SK-N-SH treated with all-trans-retinoic acid at 6 μM for 48 hours (cell line): ENCODE data around the gene C11orf91.

Experiments used
- ATAC-seq: fragments of 200-7000 bp; cut with Tn5 transposase; 3 replicates; pipeline ENCODE4 v1.9.1; 2020; ENCODE audit warnings: mild to moderate bottlenecking, moderate library complexity
- ARNTL ChIP-seq: fragments of 450-650 bp; formaldehyde crosslinking; IDR thresholded peaks from 2 replicates; pipeline ENCODE4 v1.5.0; 2020; ENCODE audit warnings: low read depth, mild to moderate bottlenecking, moderate library complexity, borderline replicate concordance
- BACH2 ChIP-seq: fragments of 250-450 bp; sonication (Bioruptor Pico); IDR thresholded peaks from 2 replicates; pipeline ENCODE4 v1.9.0; 2021; ENCODE audit warnings: mild to moderate bottlenecking, borderline replicate concordance
- CREB5 ChIP-seq: fragments of 250-450 bp; sonication (Bioruptor Pico); IDR thresholded peaks from 2 replicates; pipeline ENCODE4 v1.5.1; 2020; ENCODE audit warnings: low read depth, mild to moderate bottlenecking, moderate library complexity
- CSRNP3 ChIP-seq: fragments of 250-450 bp; sonication (Bioruptor Pico); IDR thresholded peaks from 2 replicates; pipeline ENCODE4 v1.5.1; 2021; ENCODE audit warnings: mild to moderate bottlenecking, moderate library complexity
- ESRRG ChIP-seq: fragments of 250-450 bp; sonication (Bioruptor Pico); IDR thresholded peaks from 2 replicates; pipeline ENCODE4 v1.6.1; 2021; ENCODE audit warnings: mild to moderate bottlenecking
- GLIS3 ChIP-seq: fragments of 250-450 bp; sonication (Bioruptor Pico); IDR thresholded peaks from 2 replicates; pipeline ENCODE4 v1.5.0; 2020; ENCODE audit warnings: mild to moderate bottlenecking, moderate library complexity
- ISL1 ChIP-seq: fragments of 250-450 bp; sonication (Bioruptor Pico); IDR thresholded peaks from 2 replicates; pipeline ENCODE4 v2.1.2; 2022; ENCODE audit warnings: mild to moderate bottlenecking, moderate library complexity
- OSR1 ChIP-seq: fragments of 250-450 bp; sonication (Bioruptor Pico); IDR thresholded peaks from 2 replicates; pipeline ENCODE4 v1.8.0; 2022; ENCODE audit warnings: moderate library complexity, mild to moderate bottlenecking, inconsistent platforms
- PATZ1 ChIP-seq: fragments of 250-450 bp; sonication (Bioruptor Pico); IDR thresholded peaks from 2 replicates; pipeline ENCODE4 v1.8.0; 2020; ENCODE audit warnings: mild to moderate bottlenecking, moderate library complexity, borderline replicate concordance
- PPARA ChIP-seq: fragments of 250-450 bp; sonication (Bioruptor Pico); IDR thresholded peaks from 2 replicates; pipeline ENCODE4 v1.5.0; 2020; ENCODE audit warnings: mild to moderate bottlenecking, borderline replicate concordance
- RARB ChIP-seq: fragments of 250-450 bp; sonication (Bioruptor Pico); IDR thresholded peaks from 2 replicates; pipeline ENCODE4 v1.8.0; 2021; ENCODE audit warnings: mild to moderate bottlenecking, moderate library complexity
- SNAI2 ChIP-seq: fragments of 250-450 bp; sonication (Bioruptor Pico); IDR thresholded peaks from 2 replicates; pipeline ENCODE4 v1.5.0; 2020; ENCODE audit warnings: mild to moderate bottlenecking, moderate library complexity
- TCF4 ChIP-seq: fragments of 250-450 bp; sonication (Bioruptor Pico); IDR thresholded peaks from 2 replicates; pipeline ENCODE4 v1.8.0; 2021; ENCODE audit warnings: mild to moderate bottlenecking, moderate library complexity, borderline replicate concordance
- TOX ChIP-seq: fragments of 250-450 bp; sonication (Bioruptor Pico); IDR thresholded peaks from 2 replicates; pipeline ENCODE4 v1.8.0; 2021; ENCODE audit warnings: mild to moderate bottlenecking, moderate library complexity, borderline replicate concordance
- TSHZ2 ChIP-seq: fragments of 250-450 bp; sonication (Bioruptor Pico); IDR thresholded peaks from 2 replicates; pipeline ENCODE4 v1.5.0; 2020; ENCODE audit warnings: mild to moderate bottlenecking, moderate library complexity
- ZC3H10 ChIP-seq: fragments of 250-450 bp; sonication (Bioruptor Pico); IDR thresholded peaks from 2 replicates; pipeline ENCODE4 v1.5.1; 2021; ENCODE audit warnings: mild to moderate bottlenecking, moderate library complexity
- ZFP3 ChIP-seq: fragments of 250-450 bp; sonication (Bioruptor Pico); IDR thresholded peaks from 2 replicates; pipeline ENCODE4 v1.5.0; 2020; ENCODE audit warnings: mild to moderate bottlenecking, moderate library complexity
- ZFP30 ChIP-seq: fragments of 450-650 bp; formaldehyde crosslinking; IDR thresholded peaks from 2 replicates; pipeline ENCODE4 v1.5.0; 2022; ENCODE audit warnings: mild to moderate bottlenecking, moderate library complexity
- ZNF565 ChIP-seq: fragments of 450-650 bp; formaldehyde crosslinking; conservative IDR thresholded peaks from 2 replicates; pipeline ENCODE4 v1.5.0; 2020; ENCODE audit warnings: low read depth, mild to moderate bottlenecking, moderate library complexity
- ZNF70 ChIP-seq: fragments of 450-650 bp; formaldehyde crosslinking; IDR thresholded peaks from 2 replicates; pipeline ENCODE4 v1.5.0; 2020; ENCODE audit warnings: mild to moderate bottlenecking, moderate library complexity
- ZNF8 ChIP-seq: fragments of 450-650 bp; formaldehyde crosslinking; IDR thresholded peaks from 2 replicates; pipeline ENCODE4 v1.5.0; 2020; ENCODE audit warnings: mild to moderate bottlenecking, moderate library complexity

The C11orf91 gene

GRCh38 chr11:33742249-33742851 is 41.7 kb upstream of the C11orf91 start (continued):
- TF ChIP-seq PATZ1 (CRISPR knock-in tag) (no peak), RARB (CRISPR knock-in tag) (no peak)

- ATAC-seq = no peak
- TF ChIP-seq ZNF70 (CRISPR knock-in tag) (no peak), CSRNP3 (CRISPR knock-in tag) (no peak), CREB5 (CRISPR knock-in tag) (no peak), RARB (CRISPR knock-in tag) (no peak), GLIS3 (no peak), ARNTL (no peak), SNAI2 (CRISPR knock-in tag) (no peak)
- TF ChIP-seq, all 23 proteins: peak for 0
These were observed 41.2 kb upstream of the C11orf91 start for GRCh38 chr11:33741806-33742205.

GRCh38 chr11:33737362-33737821 is 36.8 kb upstream of the C11orf91 start:
- no peak for ATAC-seq
- TF ChIP-seq TOX (CRISPR knock-in tag) (no peak), ARNTL (no peak), TCF4 (CRISPR knock-in tag) (no peak), TSHZ2 (no peak), BACH2 (CRISPR knock-in tag) (no peak), ESRRG (CRISPR knock-in tag) (no peak), ZC3H10 (CRISPR knock-in tag) (no peak), SNAI2 (CRISPR knock-in tag) (no peak), PPARA (CRISPR knock-in tag) (no peak), ZFP30 (no peak), OSR1 (CRISPR knock-in tag) (no peak), ZFP3 (no peak), ISL1 (CRISPR knock-in tag) (no peak), CREB5 (CRISPR knock-in tag) (no peak), ZNF565 (CRISPR knock-in tag) (no peak), ZNF8 (CRISPR knock-in tag) (no peak), ZNF70 (CRISPR knock-in tag) (no peak)
